ENCODE data around the gene TBR1.

GRCh38 chr2:161445097-161445496, 29.0 kb downstream of the TBR1 start:
- no peak for TF ChIP-seq POLR2A (IDR thresholded peaks at IDR 0.05)
- TF ChIP-seq, protein P1, sequence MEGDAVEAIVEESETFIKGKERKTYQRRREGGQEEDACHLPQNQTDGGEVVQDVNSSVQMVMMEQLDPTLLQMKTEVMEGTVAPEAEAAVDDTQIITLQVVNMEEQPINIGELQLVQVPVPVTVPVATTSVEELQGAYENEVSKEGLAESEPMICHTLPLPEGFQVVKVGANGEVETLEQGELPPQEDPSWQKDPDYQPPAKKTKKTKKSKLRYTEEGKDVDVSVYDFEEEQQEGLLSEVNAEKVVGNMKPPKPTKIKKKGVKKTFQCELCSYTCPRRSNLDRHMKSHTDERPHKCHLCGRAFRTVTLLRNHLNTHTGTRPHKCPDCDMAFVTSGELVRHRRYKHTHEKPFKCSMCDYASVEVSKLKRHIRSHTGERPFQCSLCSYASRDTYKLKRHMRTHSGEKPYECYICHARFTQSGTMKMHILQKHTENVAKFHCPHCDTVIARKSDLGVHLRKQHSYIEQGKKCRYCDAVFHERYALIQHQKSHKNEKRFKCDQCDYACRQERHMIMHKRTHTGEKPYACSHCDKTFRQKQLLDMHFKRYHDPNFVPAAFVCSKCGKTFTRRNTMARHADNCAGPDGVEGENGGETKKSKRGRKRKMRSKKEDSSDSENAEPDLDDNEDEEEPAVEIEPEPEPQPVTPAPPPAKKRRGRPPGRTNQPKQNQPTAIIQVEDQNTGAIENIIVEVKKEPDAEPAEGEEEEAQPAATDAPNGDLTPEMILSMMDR (IDR thresholded peaks at IDR 0.05) = no peak

Data from right lobe of liver (tissue), 4 donors.